T-helper 2 cell (primary cell): Measurements from ENCODE around the gene FGGY.
"Not testable (repeated sequence)": the region's sequence is repeated elsewhere in the genome, so short reads cannot be mapped to it uniquely, and the experiment has no call there.

Experiments used
- DNase-seq, 5 experiments: peaks; one replicate each; pipeline versions ENCODE4 v3.0.0 to v3.0.0-alpha.2; 2012 to 2022

Gene FGGY

DNA sequence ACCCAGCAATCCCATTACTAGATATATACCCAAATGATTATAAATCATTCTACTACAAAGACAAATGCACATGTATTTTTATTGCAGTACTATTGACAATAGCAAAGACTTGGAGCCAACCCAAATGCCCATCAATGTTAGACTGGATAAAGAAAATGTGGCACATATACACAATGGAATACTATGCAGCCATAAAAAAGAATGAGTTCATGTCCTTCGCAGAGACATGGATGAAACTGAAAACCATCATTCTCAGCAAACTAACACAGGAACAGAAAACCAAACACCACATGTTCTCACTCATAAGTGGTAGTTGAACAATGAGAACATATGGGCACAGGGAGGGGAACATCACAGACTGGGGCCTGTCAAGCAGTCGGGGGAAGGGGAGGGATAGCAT, 414.0 kb downstream of the FGGY start:
- DNase-seq = not testable (repeated sequence)

DNA sequence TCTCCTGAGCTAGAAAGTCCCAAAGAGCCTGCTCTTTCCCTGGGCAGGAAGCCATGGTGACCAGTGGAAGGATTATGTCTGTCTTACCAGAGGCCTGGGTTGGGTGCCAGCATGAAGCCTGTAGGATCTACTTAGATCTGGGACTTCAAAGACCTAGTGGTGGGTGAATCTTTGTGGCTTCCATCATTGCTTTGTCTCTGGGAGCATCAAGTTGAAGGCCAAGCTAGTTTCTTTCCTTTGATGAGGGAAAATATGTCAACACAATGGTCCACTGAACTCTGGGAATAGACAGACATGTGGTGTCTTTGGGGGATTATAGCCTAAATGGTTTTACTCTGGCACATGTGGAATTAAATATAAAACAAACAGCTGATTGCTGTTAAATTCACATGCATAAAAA, 417.3 kb downstream of the FGGY start:
- no peak for DNase-seq

DNA sequence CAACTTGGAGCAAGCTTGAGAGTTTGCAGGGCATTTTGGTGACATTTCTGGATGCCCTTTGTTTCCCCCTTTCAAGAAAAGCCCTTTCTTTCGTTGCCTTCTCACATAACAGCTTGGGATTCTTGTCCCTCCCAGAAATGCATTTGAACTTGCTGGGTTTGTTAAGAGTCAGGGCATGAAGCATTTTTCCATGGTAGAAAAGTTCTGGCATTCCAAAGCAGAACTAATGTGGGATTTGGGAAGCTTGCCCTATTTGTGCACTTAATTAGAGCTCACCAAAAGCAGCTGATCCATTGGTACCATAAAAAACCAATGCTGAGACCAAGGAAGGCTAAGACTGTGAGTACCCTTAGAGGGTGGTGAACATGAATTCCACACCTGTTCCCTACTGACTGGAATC, 418.1 kb downstream of the FGGY start:
- no peak for DNase-seq

DNA sequence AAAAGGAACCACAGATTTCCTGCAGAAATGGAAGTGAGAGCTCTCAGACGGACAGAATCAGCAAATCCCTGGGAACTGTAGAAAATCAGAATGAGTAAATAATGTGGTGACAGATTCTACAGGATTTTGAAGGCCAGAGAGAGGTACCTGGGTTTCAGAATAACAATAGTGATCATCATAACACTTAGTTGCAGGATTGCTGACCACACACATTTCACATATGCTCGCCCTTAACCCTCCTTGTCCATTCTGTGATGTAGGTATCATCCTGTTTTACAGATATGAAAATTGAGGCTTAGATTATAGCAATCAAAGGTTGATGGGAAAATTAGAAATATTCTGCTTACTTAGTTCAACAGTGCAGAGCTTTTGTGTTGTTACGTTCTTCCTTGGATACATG, 419.9 kb downstream of the FGGY start:
- DNase-seq = no peak

DNA sequence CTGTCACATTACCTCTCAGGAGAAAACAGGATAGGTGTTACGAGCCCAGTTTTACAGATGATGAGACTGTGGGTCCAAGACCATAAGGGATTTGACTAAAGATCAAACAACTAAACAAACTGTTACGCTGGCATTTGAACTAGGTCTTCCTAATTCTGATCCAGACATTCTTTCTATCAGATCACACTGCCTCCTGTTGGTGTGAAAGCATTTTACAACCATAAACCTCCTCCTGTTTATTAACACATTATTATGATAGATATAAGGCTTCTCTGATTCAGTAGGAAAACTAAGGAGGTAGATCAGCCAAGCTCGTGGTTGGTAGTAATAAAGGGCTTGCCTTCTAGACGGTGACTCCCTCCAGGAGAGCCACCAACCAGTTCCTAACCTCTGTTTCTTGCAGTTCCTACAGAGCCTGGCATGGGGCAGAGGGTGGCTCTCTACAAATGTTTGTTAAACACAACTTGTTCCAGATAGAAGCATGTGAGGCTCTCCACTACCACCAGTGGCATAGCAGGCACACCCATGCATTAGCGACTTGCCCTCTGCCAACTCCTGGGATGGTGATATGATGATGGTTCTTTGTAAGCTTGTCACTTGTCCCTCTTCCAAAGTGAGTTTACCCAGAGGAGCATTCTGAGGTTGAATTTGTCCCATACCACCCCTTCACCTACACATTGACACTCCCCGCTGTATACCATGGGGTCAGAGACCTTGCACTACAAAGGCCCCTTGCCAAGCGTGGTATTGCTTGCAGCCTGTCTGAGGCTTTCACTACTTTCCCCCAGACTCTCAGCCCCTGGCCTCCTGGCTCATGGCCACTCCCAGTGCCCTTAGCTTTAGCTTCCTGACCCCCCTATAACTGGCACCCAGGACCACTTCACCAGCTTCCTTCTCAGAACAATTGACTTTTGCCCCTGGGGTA, 421.4 kb downstream of the FGGY start:
- DNase-seq = no peak

DNA sequence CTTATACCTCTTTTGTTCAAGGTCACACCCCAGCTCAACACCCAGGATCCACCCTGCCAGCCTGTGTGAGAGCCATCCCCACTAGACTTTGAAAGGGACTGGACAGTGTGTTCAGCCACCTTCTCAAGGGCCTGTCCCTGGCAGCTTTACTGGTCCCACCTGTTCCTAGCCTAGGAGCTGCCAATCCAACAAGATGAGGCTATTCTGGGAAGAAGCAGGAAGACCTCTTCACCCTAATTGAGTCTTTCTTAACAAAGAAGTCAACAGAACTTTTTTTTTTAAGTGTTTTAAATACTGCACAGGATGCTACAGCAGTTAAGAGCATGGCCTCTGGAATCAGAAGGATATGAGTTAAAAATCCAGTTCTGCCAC, 422.1 kb downstream of the FGGY start:
- DNase-seq = no peak

DNA sequence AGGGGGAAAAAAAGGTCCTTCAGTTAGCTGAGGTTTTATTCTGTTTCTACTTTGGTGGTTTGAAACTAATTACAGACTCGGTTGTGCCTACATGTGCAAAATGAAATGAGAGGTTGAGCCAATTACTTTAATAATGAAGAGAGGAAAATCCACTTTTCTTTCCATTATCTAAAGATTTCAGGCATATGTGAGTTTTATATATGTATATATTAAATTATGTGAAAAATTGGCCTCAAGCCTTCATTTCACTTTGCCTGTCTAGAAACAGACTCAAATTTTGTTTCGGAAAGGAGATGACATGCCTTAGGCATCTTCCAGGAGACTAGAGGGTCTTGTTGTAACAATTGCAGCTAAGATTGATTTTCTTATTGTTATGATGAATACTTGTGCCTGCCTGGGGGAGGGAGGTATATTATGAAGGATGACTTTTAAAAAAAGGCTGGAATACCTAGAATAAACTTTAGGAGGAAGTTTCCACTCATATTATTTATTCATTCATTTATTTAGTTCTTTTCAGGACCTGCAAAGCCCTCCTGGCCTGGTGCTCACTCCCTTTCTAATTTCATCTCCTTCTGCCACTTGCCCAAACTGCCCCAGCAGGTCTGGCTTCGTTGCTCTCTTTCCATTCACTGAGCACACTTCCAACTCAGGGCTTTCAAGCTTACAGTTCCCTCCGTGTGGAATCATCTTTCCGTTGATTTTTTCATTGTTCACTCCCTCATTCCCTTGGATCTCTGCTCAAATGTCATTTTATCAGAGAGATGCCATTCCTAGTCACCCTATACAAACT, 423.6 kb downstream of the FGGY start:
- no peak for DNase-seq

DNA sequence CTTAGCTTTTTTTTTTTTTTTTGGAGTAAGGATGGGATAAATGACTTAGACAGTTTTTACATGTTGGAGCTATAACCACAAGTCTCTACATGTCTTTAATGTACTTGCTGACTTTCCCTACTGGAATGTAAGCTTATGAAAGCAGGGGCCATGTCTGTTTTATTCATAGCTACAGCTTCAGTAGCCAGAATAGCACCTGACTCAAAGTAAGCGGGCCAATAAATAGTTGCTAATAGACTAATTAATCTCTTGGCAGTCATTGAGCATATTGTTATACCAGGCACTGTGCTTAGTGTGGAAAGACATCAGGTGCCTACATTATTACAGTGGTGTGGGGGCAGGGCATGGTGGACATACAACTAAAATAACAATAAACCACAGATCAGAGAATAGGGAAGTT, 433.4 kb downstream of the FGGY start:
- DNase-seq = no peak

DNA sequence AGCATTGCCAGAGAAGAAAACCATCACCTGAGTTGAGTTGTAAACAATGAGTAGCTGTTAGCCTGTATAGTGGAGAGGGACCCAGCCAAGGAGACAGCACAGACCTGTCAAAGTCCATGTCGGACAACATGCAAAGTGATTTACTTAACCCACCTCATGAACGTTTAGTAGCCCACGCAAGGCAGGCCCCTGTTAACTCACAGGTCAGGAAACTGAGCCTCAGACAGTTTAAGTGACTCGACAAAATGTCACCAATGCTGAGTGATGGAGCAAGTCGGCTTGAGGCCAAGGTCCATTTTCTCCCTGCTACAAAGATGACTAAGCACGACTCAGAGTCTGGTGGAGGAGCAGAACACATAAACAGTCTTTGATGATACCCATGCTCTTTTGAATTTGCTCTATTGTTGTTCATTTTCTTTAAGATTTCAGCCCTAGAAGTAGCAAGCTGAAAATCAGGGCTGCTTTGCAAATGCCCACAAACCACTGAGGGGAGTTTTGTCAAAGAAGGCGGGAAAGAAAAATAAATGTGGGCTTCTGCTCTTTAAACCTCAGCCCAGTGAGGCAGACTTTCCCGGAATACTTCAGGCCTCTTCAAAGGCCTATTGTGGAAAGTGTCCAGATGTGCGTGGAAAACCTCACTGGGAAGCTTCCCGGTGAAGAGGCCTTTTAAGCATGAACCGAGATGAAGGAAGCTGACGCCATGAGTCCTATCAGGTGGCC, 434.0 kb downstream of the FGGY start:
- no peak for DNase-seq

DNA sequence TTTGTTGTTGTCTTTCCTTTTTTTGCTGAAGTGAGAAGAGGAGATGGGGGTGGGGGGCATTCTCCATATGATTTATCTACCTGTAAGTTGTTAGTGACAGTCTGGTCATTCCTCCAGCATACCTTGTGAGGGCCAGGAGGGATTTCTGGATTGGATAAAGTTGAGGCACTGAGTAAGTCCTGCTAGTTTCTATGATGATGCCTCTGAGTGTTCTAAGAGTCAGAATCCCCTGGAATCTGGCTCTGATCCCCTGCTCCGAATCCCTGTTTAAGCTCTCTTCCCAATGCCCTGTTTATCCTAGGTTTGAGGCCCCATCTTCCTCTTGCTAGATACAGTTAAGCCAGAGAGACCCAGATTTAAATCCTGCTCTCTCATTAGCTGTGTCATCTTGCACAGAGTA, 434.7 kb downstream of the FGGY start:
- DNase-seq = no peak

DNA sequence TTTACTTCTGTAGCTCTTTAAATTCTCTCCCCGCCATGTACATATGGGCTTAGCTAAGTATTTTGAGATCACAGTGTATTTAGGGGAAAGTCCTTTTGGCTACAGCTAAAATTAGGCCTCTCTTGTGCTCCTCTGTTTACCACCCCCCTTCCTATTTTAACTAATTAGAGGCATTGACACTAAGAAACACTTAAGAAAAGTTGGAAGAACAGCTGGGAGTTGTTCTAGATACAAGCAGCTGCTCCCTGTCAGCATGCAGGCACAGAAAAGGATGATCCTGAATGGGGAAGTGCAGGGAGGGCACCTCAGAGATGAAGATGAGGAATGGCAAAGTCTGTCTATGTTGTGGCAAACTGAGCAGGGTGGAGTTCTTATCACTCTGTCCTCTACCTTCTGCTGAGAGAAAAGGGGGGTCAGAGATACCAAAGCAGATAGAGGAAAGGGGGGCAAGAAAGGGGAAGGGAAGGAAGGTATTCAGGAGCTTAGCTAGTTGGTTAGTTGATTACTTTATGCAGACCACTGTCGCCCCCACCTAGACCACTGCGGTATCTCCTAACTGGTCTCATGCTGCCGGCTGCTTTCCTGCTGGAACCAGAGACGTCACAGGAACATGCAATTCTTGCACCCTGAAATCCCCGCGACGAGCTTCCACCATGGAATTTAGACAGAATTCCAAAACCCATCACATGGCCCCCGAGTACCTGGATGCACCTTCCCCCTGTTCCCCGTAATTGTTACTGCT, 435.5 kb downstream of the FGGY start:
- no peak for DNase-seq

DNA sequence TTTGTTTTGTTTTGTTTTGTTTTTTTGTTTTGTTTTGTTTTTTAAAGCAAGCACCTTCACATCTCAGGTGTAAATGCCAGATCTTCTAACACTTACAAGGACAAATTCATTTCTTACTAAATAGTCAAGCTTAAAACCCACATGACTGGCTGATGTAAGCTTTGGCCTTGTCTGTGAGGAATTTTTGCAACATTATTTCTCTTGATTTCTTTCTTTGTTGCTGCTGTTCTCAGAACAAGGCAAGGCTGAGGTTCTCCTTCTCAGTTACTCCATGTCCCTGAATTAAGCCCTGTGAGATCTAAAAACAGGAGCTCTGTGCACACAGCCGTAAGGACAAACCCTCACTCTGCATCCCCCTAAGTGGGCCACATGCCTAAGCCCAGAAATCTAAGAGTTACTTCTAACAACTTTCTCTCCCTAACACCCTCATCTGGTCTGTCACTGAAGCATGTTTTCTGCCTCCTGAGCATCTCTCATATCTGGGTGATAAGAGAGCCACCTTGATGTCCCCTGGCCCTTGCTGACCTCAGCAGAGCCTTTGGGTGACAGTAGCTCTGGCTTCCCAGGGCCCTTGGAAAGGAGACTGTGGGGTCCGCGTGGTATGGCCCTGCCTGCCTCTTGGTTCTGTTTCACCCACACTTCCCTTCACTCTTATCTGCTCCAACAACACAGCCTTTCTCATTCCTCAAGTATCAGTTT, 436.7 kb downstream of the FGGY start:
- no peak for DNase-seq

DNA sequence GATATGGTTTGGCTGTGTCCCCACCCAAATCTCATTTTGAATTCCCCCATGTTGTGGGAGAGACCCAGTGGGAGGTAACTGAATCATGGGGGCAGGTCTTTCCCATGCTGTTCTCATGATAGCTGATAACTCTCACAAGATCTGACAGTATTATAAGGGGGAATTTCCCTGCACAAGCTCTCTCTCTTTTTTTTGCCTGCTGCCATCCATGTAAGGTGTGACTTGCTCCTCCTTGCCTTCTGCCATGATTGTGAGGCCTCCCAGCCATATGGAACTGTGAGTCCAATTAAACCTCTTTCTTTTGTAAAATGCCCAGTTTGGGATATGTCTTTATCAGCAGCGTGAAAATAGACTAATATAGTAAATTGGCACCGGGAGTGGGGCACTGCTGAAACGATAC, 439.0 kb downstream of the FGGY start:
- DNase-seq = not testable (repeated sequence)

DNA sequence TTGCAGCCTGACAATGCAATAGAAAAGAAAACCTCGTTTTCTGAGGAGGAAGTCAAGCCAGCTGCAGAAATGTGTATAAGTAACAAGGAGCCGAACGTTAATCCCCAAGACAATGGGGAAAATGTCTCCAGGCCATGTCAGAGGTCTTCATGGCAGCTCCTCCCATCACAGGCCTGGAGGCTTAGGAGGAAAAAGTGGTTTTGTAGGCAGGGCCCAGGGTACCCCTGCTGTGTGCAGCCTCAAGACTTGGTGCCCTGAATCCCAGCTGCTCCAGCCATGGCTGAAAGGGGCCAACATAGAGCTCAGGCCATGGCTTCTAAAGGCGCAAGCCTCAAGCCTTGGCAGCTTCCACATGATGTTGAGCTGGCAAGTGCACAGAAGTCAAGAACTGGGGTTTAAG, 439.9 kb downstream of the FGGY start:
- DNase-seq = no peak

DNA sequence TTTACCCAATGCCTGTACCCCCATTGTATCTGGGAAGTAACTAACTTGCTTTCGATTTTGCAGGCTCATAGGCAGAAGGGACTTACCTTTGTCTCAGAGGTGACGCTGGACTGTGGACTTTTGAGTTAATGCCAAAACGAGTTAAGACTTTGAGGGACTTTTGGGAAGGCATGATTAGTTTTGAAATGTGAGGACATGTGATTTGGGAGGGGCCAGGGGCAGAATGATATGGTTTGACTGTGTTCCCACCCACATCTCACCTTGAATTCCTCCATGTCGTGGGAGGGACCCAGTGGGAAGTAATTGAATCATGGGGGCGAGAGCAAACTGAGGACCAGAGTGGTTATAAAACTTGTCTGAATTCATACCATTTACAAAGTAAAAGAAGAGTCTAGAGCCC, 440.7 kb downstream of the FGGY start:
- DNase-seq = no peak

DNA sequence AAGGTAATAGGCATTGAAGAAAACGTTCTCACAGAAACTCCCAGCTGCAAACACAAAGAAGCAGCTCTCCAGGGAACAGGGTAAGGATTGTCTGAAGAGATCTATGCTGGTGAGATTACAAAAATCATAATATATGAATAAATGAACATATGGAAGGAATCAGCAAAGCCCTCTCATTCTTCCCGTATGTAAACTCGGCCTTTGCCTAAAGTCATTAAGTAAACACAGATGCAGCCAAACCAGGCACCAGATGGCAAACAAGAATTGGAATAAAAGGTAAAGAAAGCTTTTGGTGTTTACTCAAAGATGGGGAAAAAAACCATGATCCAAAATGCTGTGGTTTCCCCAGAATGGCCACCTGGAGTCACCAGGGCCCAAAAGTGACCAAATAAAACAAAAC, 441.3 kb downstream of the FGGY start:
- DNase-seq = no peak

DNA sequence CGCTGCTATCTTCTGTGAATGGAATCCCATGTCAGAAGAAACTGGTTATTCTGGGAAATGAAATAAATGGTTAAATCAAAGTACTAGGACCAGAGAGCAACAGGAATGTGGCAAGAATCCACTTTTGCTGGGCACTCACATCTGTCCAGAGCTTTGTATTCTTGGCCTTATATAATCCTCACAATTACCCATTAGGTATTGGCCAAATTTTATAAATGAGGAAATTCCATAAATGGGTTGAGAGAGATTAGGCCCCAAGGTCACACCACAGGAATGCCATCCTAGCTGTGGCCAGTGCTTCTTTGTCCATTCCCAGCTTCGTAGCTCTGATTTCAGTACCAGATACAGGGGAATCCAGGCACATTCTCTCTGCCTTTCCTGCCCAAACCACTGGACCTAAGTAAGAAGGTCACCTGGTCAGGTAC, 441.7 kb downstream of the FGGY start:
- DNase-seq = no peak

DNA sequence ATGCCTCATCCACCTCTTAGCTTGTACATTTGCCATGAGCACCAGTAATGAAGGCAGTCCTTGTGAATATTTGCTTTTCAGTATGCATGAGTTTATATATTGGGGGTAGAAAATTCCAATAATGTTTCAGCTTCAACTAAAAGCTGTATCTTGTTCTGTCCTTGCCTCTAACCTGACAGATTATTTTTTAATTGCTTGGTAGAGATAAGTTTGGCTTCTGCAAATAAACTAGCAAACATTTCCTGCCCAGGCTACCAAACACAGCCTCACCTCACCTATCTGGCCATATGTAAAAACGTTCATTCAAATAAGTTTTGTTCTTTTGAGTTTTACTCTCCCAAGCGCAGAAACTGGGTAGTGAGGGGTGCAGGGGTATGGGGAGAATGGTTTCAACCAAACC, 442.2 kb downstream of the FGGY start:
- DNase-seq = no peak

DNA sequence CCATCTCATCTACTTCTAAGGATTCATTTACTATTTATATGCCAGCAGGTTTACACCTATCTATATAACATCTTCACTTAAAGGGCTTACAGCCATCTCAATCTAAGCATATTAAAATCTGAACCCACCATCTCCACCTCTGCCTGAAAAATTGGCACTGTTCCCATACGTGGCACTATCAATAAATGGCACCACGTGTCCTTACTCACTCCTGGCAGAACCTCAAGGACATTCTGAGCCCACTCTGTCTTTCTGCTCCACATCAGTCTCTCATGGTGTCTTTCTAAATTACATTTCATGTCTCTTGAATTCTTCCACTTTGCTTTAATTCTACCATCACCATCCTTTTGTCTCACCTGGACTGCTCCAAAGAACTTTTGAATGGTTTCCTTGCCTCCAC, 445.6 kb downstream of the FGGY start:
- DNase-seq = no peak

DNA sequence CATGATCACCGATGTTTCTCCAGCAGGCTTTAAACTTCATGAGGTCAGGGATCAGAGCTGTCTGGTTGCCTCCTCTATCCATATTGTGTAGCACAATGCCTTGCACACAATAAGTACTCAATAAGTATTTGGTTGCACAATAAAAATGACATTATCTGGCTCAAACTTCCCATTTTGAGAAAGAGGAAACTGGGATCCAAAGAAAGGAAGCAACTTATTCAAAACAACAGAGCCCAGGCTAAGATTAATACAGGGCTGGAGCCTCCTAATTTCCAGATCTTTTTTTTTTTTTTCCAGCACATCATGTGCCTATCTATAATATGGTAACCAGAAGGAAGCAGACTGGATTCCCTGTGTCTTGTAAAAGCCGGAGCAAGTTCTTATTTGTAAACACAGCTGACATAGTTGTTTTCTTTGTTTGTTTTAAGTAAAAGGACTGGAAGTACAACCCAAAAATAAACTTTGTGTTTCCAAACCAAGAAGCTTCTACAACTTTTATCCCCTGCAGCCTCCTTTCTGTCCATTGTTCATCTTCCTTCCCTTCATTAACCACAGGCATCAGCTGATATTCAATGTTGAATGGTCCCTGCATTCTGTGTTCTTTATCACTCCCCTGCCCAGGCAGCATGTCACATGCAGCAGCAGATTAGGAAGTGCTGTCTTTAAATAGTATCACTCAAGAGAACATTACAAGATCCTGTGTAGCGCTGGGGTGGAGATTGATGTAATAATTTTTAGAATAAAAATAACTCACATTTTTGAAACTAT, 446.6 kb downstream of the FGGY start:
- no peak for DNase-seq

DNA sequence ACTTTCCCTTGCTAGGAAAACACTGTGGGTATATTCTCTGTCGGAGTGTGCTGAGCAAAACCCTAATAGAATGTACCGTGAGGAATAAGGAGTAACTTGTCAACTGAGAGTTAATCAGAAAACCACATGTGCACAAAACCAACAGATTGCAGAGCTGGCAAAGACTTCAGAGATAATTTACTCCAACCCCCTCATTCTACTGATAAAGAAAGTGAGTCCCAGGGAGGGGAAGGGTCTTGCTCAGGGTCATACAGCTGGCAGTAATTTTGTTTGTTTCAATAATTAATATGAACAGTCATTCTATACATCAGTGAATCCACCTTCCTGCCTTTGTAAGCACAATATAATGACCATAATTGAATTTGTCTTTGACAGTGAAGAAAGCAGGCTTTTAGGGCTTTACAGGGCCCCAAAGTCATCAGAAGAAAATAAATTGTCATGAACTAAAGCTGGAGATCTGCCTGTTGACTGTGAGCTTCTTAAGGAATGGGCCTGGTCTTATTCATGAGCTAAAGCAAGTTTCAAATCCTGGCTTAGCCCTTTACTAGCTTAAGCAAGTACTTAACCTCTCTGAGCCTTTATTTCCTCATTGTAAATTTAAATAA, 450.6 kb downstream of the FGGY start:
- no peak for DNase-seq
